Measurements from ENCODE around the gene GRID1. TPM values are rescaled to one million over a fixed set of nuclear protein-coding genes. Genes with fewer than 3 reads are reported as not detected.
A peak's percentile ranks its signal among the peaks of the same experiment; 100 is the strongest.

The GRID1 gene
- total and polyA plus RNA-seq, 2 experiments from 2014 or later, result not detected

GRCh38 chr10:86363184-86363832, 3.3 kb downstream of the GRID1 start:
- DNase-seq, result peak; percentile 33
- H3K27me3 ChIP-seq (replicated peaks; ENCODE audit: insufficient read depth), result peaks cover 33% of the 10 kb centered on the region

GRCh38 chr10:86362586-86363183, 3.9 kb downstream of the GRID1 start:
- Histone ChIP-seq H3K9me2 (ENCODE audit: insufficient read depth) (no peaks in the 10 kb centered on the region), H3K4me3 (no peak overlapping the region), H3F3A (ENCODE audit: insufficient read depth) (no peaks in the 10 kb centered on the region), H2AFZ (no peak overlapping the region), H3K27me3 (replicated peaks; ENCODE audit: insufficient read depth) (peaks cover 27% of the 10 kb centered on the region), H3K9ac (no peak overlapping the region), H3K4me1 (ENCODE audit: insufficient read depth) (no peaks in the 10 kb centered on the region), H4K20me1 (ENCODE audit: insufficient read depth) (no peaks in the 10 kb centered on the region), H3K4me2 (ENCODE audit: unreplicated experiment) (no peak overlapping the region), H3K36me3 (ENCODE audit: low read depth) (no peaks in the 10 kb centered on the region), H3K79me2 (ENCODE audit: insufficient read depth) (no peaks in the 10 kb centered on the region), H3K27ac (no peak overlapping the region), H3K9me3 (ENCODE audit: low read depth) (no peaks in the 10 kb centered on the region)
- TF ChIP-seq EZH2 (IDR thresholded peaks at IDR 0.05; ENCODE audit: insufficient read depth, poor library complexity, severe bottlenecking), result no peak
- TF ChIP-seq EZH2phosphoT487 (IDR thresholded peaks at IDR 0.05; ENCODE audit: insufficient read depth, low read depth), result no peak
- DNase-seq, result no peak
- 58 to 62% methylated on average over 12 to 15 of the region's 15 CpGs for WGBS, 2 experiments (ENCODE audit: low coverage in 1 of 2, low lambda C conversion rate in 2 of 2, missing lambda C conversion rate in 2 of 2)
- in situ Hi-C loops (cut with MboI), result no loop called here

More at GRCh38 chr10:86363184-86363832, 3.3 kb downstream of the GRID1 start:
- Histone ChIP-seq H3K27ac (no peak overlapping the region), H3F3A (ENCODE audit: insufficient read depth) (no peaks in the 10 kb centered on the region), H3K9me2 (ENCODE audit: insufficient read depth) (no peaks in the 10 kb centered on the region), H4K20me1 (ENCODE audit: insufficient read depth) (no peaks in the 10 kb centered on the region), H3K4me2 (ENCODE audit: unreplicated experiment) (no peak overlapping the region), H3K36me3 (ENCODE audit: low read depth) (no peaks in the 10 kb centered on the region), H3K9ac (no peak overlapping the region), H2AFZ (no peak overlapping the region), H3K9me3 (ENCODE audit: low read depth) (no peaks in the 10 kb centered on the region), H3K79me2 (ENCODE audit: insufficient read depth) (no peaks in the 10 kb centered on the region), H3K4me1 (ENCODE audit: insufficient read depth) (no peaks in the 10 kb centered on the region), H3K4me3 (no peak overlapping the region)
- in situ Hi-C loops (cut with MboI), result no loop called here
- no peak for TF ChIP-seq EZH2 (IDR thresholded peaks at IDR 0.05; ENCODE audit: insufficient read depth, poor library complexity, severe bottlenecking)
- TF ChIP-seq EZH2phosphoT487 (IDR thresholded peaks at IDR 0.05; ENCODE audit: insufficient read depth, low read depth), result no peak
- WGBS, 2 experiments (ENCODE audit: low coverage in 1 of 2, low lambda C conversion rate in 2 of 2, missing lambda C conversion rate in 2 of 2), result 36 to 55% methylated on average over 49 to 79 of the region's 80 CpGs

- no peak for TF ChIP-seq EZH2 (IDR thresholded peaks at IDR 0.05; ENCODE audit: insufficient read depth, poor library complexity, severe bottlenecking)
- TF ChIP-seq EZH2phosphoT487 (IDR thresholded peaks at IDR 0.05; ENCODE audit: insufficient read depth, low read depth), result no peak
- H4K20me1 ChIP-seq (ENCODE audit: insufficient read depth), result no peaks in the 10 kb centered on the region
- peaks cover 22% of the 10 kb centered on the region for H3K27me3 ChIP-seq (replicated peaks; ENCODE audit: insufficient read depth)
- no peak overlapping the region for H3K4me3 ChIP-seq
- H3K27ac ChIP-seq, result no peak overlapping the region
- no peaks in the 10 kb centered on the region for H3F3A ChIP-seq (ENCODE audit: insufficient read depth)
- H3K9me3 ChIP-seq (ENCODE audit: low read depth), result no peaks in the 10 kb centered on the region
- no peaks in the 10 kb centered on the region for H3K36me3 ChIP-seq (ENCODE audit: low read depth)
- in situ Hi-C loops (cut with MboI), result no loop called here
- whole genome bisulfite sequencing, 2 experiments (ENCODE audit: low coverage in 1 of 2, low lambda C conversion rate in 2 of 2, missing lambda C conversion rate in 2 of 2), result 64 to 73% methylated on average over 2 of the region's 2 CpGs
- no peaks in the 10 kb centered on the region for H3K79me2 ChIP-seq (ENCODE audit: insufficient read depth)
- H3K4me2 ChIP-seq (ENCODE audit: unreplicated experiment), result no peak overlapping the region
- no peaks in the 10 kb centered on the region for H3K4me1 ChIP-seq (ENCODE audit: insufficient read depth)
- DNase-seq, result no peak
- no peak overlapping the region for H2AFZ ChIP-seq
- H3K9ac ChIP-seq, result no peak overlapping the region
- H3K9me2 ChIP-seq (ENCODE audit: insufficient read depth), result no peaks in the 10 kb centered on the region
Measured at GRCh38 chr10:86362129-86362527, 4.5 kb downstream of the GRID1 start.

GRCh38 chr10:86361156-86362128, 5.2 kb downstream of the GRID1 start:
- Histone ChIP-seq H3K9me2 (ENCODE audit: insufficient read depth) (no peaks in the 10 kb centered on the region), H3K9me3 (ENCODE audit: low read depth) (no peaks in the 10 kb centered on the region), H2AFZ (no peak overlapping the region), H3K4me3 (no peak overlapping the region), H3K27ac (no peak overlapping the region), H4K20me1 (ENCODE audit: insufficient read depth) (no peaks in the 10 kb centered on the region), H3K4me2 (ENCODE audit: unreplicated experiment) (no peak overlapping the region), H3K27me3 (replicated peaks; ENCODE audit: insufficient read depth) (peaks cover 18% of the 10 kb centered on the region; the same call in 1 of the 2 replicates), H3K36me3 (ENCODE audit: low read depth) (no peaks in the 10 kb centered on the region), H3K79me2 (ENCODE audit: insufficient read depth) (no peaks in the 10 kb centered on the region), H3F3A (ENCODE audit: insufficient read depth) (no peaks in the 10 kb centered on the region), H3K9ac (no peak overlapping the region), H3K4me1 (ENCODE audit: insufficient read depth) (no peaks in the 10 kb centered on the region)
- 74 to 80% methylated on average over 5 of the region's 5 CpGs for WGBS, 2 experiments (ENCODE audit: low coverage in 1 of 2, low lambda C conversion rate in 2 of 2, missing lambda C conversion rate in 2 of 2)
- no peak for DNase-seq
- no peak for TF ChIP-seq EZH2phosphoT487 (IDR thresholded peaks at IDR 0.05; ENCODE audit: insufficient read depth, low read depth)
- no peak for TF ChIP-seq EZH2 (IDR thresholded peaks at IDR 0.05; ENCODE audit: insufficient read depth, poor library complexity, severe bottlenecking)
- in situ Hi-C loops (cut with MboI), result no loop called here
